Neural cell (in vitro differentiated cells): Measurements from ENCODE around the gene FYB1. TPM values are rescaled to one million over a fixed set of nuclear protein-coding genes. Genes with fewer than 3 reads are reported as not detected.

Source experiments
- H2AFZ ChIP-seq: fragments of 200-600, 300-800 bp; sonication (generic), shearing (Covaris generic); 2 replicates; pipeline ENCODE4 v1.6.0; 2014; ENCODE audit warnings: low read depth, mild to moderate bottlenecking, antibody characterized with exemption, low read length, moderate library complexity
- H3F3A ChIP-seq: fragments of 200-600 bp; shearing (Covaris generic); 2 replicates; pipeline ENCODE4 v1.6.1; 2016; ENCODE audit warnings: mild to moderate bottlenecking, moderate library complexity, mixed read lengths, antibody characterized with exemption, low read length; ENCODE audit not compliant: insufficient read depth, poor library complexity, severe bottlenecking
- H3K27ac ChIP-seq: fragments of 200-600, 300-800 bp; sonication (generic), shearing (Covaris generic); 2 replicates; pipeline ENCODE4 v1.5.1; 2014; ENCODE audit warnings: mild to moderate bottlenecking, low read length, moderate library complexity
- H3K27me3 ChIP-seq: fragments of 300-800, 200-600 bp; sonication (generic), shearing (Covaris generic); 2 replicates; pipeline ENCODE4 v1.6.0; 2014; ENCODE audit warnings: mild to moderate bottlenecking, low read depth, low read length, moderate library complexity; ENCODE audit not compliant: insufficient read depth
- H3K36me3 ChIP-seq: fragments of 300-800, 200-600 bp; sonication (generic), shearing (Covaris generic); 2 replicates; pipeline ENCODE4 v1.5.1; 2014; ENCODE audit warnings: mild to moderate bottlenecking, antibody characterized with exemption, low read length, moderate library complexity; ENCODE audit not compliant: insufficient read depth
- H3K4me2 ChIP-seq: fragments of 300-800, 200-600 bp; sonication (generic), shearing (Covaris generic); 2 replicates; pipeline ENCODE4 v1.6.0; 2014; ENCODE audit warnings: mild to moderate bottlenecking, low read length
- H3K4me3 ChIP-seq: fragments of 300-800, 200-600 bp; sonication (generic), shearing (Covaris generic); 2 replicates; pipeline ENCODE4 v1.5.1; 2014; ENCODE audit warnings: mild to moderate bottlenecking, low read length, moderate library complexity
- H3K79me2 ChIP-seq: fragments of 200-600 bp; shearing (Covaris generic); replicated peaks from 2 replicates; pipeline ENCODE4 v1.6.0; 2014; ENCODE audit warnings: mild to moderate bottlenecking, low read length, moderate library complexity; ENCODE audit not compliant: insufficient read depth
- H3K9ac ChIP-seq: fragments of 300-800, 200-600 bp; sonication (generic), shearing (Covaris generic); 2 replicates; pipeline ENCODE4 v1.6.1; 2016; ENCODE audit warnings: mild to moderate bottlenecking, low read length, mixed read lengths
- H3K9me2 ChIP-seq: fragments of 200-600 bp; shearing (Covaris generic); 2 replicates; pipeline ENCODE4 v1.6.1; 2016; ENCODE audit warnings: mild to moderate bottlenecking, low read length, mixed read lengths; ENCODE audit not compliant: insufficient read depth
- H3K9me3 ChIP-seq: fragments of 200-600, 300-800 bp; sonication (generic), shearing (Covaris generic); 2 replicates; pipeline ENCODE4 v1.6.1; 2016; ENCODE audit warnings: mild to moderate bottlenecking, mixed run types, low read length, moderate library complexity, mixed read lengths
- H4K20me1 ChIP-seq: fragments of 200-600 bp; shearing (Covaris generic); 2 replicates; pipeline ENCODE4 v1.6.1; 2016; ENCODE audit warnings: mild to moderate bottlenecking, mixed run types; ENCODE audit not compliant: insufficient read depth
- CTCF ChIP-seq: fragments of 450-650 bp; IDR thresholded peaks from 2 replicates; pipeline ENCODE4 v1.5.1; 2014; ENCODE audit warnings: antibody characterized with exemption, mild to moderate bottlenecking, moderate library complexity; ENCODE audit not compliant: poor library complexity, severe bottlenecking
- EP300 ChIP-seq: fragments of 450-650 bp; conservative IDR thresholded peaks from 2 replicates; pipeline ENCODE4 v1.6.1; 2014; ENCODE audit warnings: antibody characterized with exemption, mild to moderate bottlenecking, moderate library complexity; ENCODE audit not compliant: poor library complexity, severe bottlenecking
- EZH2 ChIP-seq: fragments of 200-600, 300-800 bp; shearing (Covaris generic), sonication (generic); IDR thresholded peaks from 2 replicates; pipeline ENCODE4 v1.6.1; 2014; ENCODE audit warnings: antibody characterized with exemption, low read length, borderline replicate concordance, mild to moderate bottlenecking; ENCODE audit not compliant: insufficient read depth, poor library complexity, severe bottlenecking
- MXI1 ChIP-seq: fragments of 450-650 bp; conservative IDR thresholded peaks from 2 replicates; pipeline ENCODE4 v1.6.1; 2014; ENCODE audit warnings: antibody characterized with exemption, mild to moderate bottlenecking; ENCODE audit not compliant: poor library complexity, severe bottlenecking
- POLR2AphosphoS5 ChIP-seq: IDR thresholded peaks from 2 replicates; pipeline ENCODE4 v1.6.1; 2012
- RAD21 ChIP-seq: fragments of 450-650 bp; conservative IDR thresholded peaks from 2 replicates; pipeline ENCODE4 v1.6.1; 2014; ENCODE audit warnings: antibody characterized with exemption, mild to moderate bottlenecking, moderate library complexity
- REST ChIP-seq: IDR thresholded peaks from 2 replicates; pipeline ENCODE4 v1.6.1; 2012; ENCODE audit warnings: borderline replicate concordance
- SMC3 ChIP-seq: fragments of 450-650 bp; conservative IDR thresholded peaks from 2 replicates; pipeline ENCODE4 v1.6.1; 2014; ENCODE audit warnings: antibody characterized with exemption, mild to moderate bottlenecking, moderate library complexity; ENCODE audit not compliant: poor library complexity
- TAF1 ChIP-seq: IDR thresholded peaks from 2 replicates; pipeline ENCODE4 v1.6.1; 2012; ENCODE audit warnings: low read depth
- polyA plus RNA-seq: library from polyadenylated mRNA; depleted of rRNA; stranded (reverse); fragments of >200 nt; gene quantifications from 2 replicates; pipeline ENCODE4 v1.2.3, GENCODE V29; 2014

The FYB1 gene
- polyA plus RNA-seq, 1 donor from 2014 or later, result not detected

- H3K9ac ChIP-seq, result no peak overlapping the region
- H3K27me3 ChIP-seq, result no peaks in the 10 kb centered on the region
- H4K20me1 ChIP-seq, result no peaks in the 10 kb centered on the region
- no peaks in the 10 kb centered on the region for H3K9me2 ChIP-seq
- no peak overlapping the region for H2AFZ ChIP-seq
- no peaks in the 10 kb centered on the region for H3K79me2 ChIP-seq
- no peak overlapping the region for H3K4me2 ChIP-seq
- TF ChIP-seq REST (no peak), MXI1 (no peak), EP300 (no peak), CTCF (no peak), POLR2AphosphoS5 (no peak), RAD21 (no peak), EZH2 (no peak), TAF1 (no peak), SMC3 (no peak)
- H3K4me3 ChIP-seq, result no peak overlapping the region
- no peak overlapping the region for H3K27ac ChIP-seq
- H3K9me3 ChIP-seq, result no peaks in the 10 kb centered on the region
- H3K36me3 ChIP-seq, result no peaks in the 10 kb centered on the region
- H3F3A ChIP-seq, result no peaks in the 10 kb centered on the region
Observed at GRCh38 chr5:39106322-39106721, 113.0 kb downstream of the FYB1 start.

GRCh38 chr5:39104221-39104620 lies 115.1 kb downstream of the FYB1 start:
- Histone ChIP-seq H2AFZ (no peak overlapping the region), H3K9me2 (no peaks in the 10 kb centered on the region), H3K9me3 (no peaks in the 10 kb centered on the region), H3K36me3 (no peaks in the 10 kb centered on the region), H3K4me3 (no peak overlapping the region), H3K27ac (no peak overlapping the region), H3F3A (no peaks in the 10 kb centered on the region), H4K20me1 (no peaks in the 10 kb centered on the region), H3K27me3 (no peaks in the 10 kb centered on the region), H3K9ac (no peak overlapping the region), H3K4me2 (no peak overlapping the region), H3K79me2 (no peaks in the 10 kb centered on the region)
- no peak for TF ChIP-seq EZH2
- no peak for TF ChIP-seq RAD21
- no peak for TF ChIP-seq SMC3
- TF ChIP-seq REST, result no peak
- TF ChIP-seq POLR2AphosphoS5, result no peak
- no peak for TF ChIP-seq MXI1
- TF ChIP-seq TAF1, result no peak
- no peak for TF ChIP-seq CTCF
- no peak for TF ChIP-seq EP300
